MCF 10A (cell line): ENCODE measurements around the gene TTC21A. TPM values are rescaled to one million over a fixed set of nuclear protein-coding genes. Genes with fewer than 3 reads are reported as not detected.
A peak's percentile ranks its signal among the peaks of the same experiment; 100 is the strongest.

ENCODE experiments used
- BruUV-seq: library from RNA; stranded (reverse); fragments of 400-500 nt; replicated peaks from 2 replicates; lab custom pipeline; 2021; lab: Mats Ljungman, UMichigan
- CTCF ChIA-PET: fragments of 300-600 bp; sonication (Branson Sonifier 250); formaldehyde crosslinking; extraction: SDS; loops from one replicate; lab custom pipeline; 2021; ENCODE audit warnings: antibody characterized with exemption, inconsistent platforms; lab: Yijun Ruan, JAX
- POLR2A ChIA-PET: fragments of 300-600, 350-650 bp; sonication (Branson Sonifier 250); formaldehyde crosslinking; extraction: SDS; loops from one replicate; lab custom pipeline; 2020; ENCODE audit warnings: antibody characterized with exemption, inconsistent platforms; lab: Yijun Ruan, JAX
- DNase-seq: peaks from one replicate; pipeline ENCODE4 v3.0.0-alpha.2; 2018; ENCODE audit not compliant: unreplicated experiment
- H3K27ac Mint-ChIP-seq: one replicate; pipeline ENCODE4 v1.8.0; 2022; ENCODE audit warnings: mild to moderate bottlenecking, low read depth, mixed read lengths; ENCODE audit not compliant: unreplicated experiment
- H3K27me3 Mint-ChIP-seq: one replicate; pipeline ENCODE4 v1.8.0; 2022; ENCODE audit warnings: mixed read lengths; ENCODE audit not compliant: insufficient read depth, unreplicated experiment
- H3K36me3 Mint-ChIP-seq: one replicate; pipeline ENCODE4 v1.8.0; 2022; ENCODE audit warnings: mild to moderate bottlenecking, moderate library complexity, mixed read lengths; ENCODE audit not compliant: insufficient read depth, unreplicated experiment
- H3K4me1 Mint-ChIP-seq: one replicate; pipeline ENCODE4 v1.8.0; 2022; ENCODE audit warnings: mixed read lengths; ENCODE audit not compliant: insufficient read depth, unreplicated experiment
- H3K4me3 Mint-ChIP-seq: one replicate; pipeline ENCODE4 v1.8.0; 2022; ENCODE audit warnings: mild to moderate bottlenecking, moderate library complexity, mixed read lengths; ENCODE audit not compliant: unreplicated experiment
- H3K9me3 Mint-ChIP-seq: one replicate; pipeline ENCODE4 v1.8.0; 2022; ENCODE audit warnings: mixed read lengths; ENCODE audit not compliant: unreplicated experiment
- intact Hi-C: fragments of 100-400 bp; cut with micrococcal nuclease; formaldehyde crosslinking; loops from 2 replicates; pipeline ENCODE4 v1.14.1; 2022
- total RNA-seq: library from RNA; stranded (reverse); gene quantifications from 2 replicates; pipeline ENCODE4 v1.2.3, GENCODE V29; 2022
- TF ChIP-seq, protein P1 (sequence below): fragments of 200-600 bp; IDR thresholded peaks from one replicate; pipeline ENCODE4 v1.8.0; 2022; ENCODE audit warnings: antibody characterized with exemption, mild to moderate bottlenecking; ENCODE audit not compliant: unreplicated experiment

TTC21A gene
- total RNA-seq, 1 experiment from 2014 or later: 2.1 TPM

DNA sequence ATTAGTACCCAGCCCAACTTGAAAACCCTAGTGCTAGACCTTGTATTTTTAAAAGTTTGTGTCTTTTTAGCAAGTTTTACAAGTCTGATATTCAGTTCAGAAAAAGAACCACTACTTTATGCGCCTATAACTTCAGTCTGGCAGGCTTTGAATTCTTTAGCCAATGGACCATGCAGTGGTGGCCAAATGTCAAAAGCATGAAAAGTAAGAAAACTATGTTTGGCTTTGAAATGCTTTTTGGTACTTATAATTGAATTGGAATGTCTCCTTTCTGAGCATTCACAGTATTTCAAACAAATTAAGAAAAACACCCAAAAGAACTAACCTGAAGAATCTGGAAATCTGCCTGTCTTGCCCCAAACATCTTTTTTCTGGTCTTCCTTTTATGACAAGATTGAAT is 42.8 kb upstream of the TTC21A start:
- Mint-ChIP-seq H3K4me3 (no peak overlapping the region), H3K27ac (no peak overlapping the region), H3K27me3 (no peaks in the 10 kb centered on the region), H3K4me1 (peaks cover 5% of the 10 kb centered on the region), H3K9me3 (no peaks in the 10 kb centered on the region), H3K36me3 (peaks cover 22% of the 10 kb centered on the region)
- no peak for DNase-seq
- no TSS peak for BruUV-seq
- intact Hi-C loops: no loop called here
- POLR2A ChIA-PET: interaction anchor here (1.2 kb wide), 1 partner anchor 12 kb away, joined by 3 read pairs; no protein-coding TSS in a partner anchor
- TF ChIP-seq, protein P1, sequence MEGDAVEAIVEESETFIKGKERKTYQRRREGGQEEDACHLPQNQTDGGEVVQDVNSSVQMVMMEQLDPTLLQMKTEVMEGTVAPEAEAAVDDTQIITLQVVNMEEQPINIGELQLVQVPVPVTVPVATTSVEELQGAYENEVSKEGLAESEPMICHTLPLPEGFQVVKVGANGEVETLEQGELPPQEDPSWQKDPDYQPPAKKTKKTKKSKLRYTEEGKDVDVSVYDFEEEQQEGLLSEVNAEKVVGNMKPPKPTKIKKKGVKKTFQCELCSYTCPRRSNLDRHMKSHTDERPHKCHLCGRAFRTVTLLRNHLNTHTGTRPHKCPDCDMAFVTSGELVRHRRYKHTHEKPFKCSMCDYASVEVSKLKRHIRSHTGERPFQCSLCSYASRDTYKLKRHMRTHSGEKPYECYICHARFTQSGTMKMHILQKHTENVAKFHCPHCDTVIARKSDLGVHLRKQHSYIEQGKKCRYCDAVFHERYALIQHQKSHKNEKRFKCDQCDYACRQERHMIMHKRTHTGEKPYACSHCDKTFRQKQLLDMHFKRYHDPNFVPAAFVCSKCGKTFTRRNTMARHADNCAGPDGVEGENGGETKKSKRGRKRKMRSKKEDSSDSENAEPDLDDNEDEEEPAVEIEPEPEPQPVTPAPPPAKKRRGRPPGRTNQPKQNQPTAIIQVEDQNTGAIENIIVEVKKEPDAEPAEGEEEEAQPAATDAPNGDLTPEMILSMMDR: no peak
- CTCF ChIA-PET: interaction anchor here (0.6 to 1.4 kb wide), 3 partner anchors 14 to 228 kb away, joined by 3 to 5 read pairs (median 5); no protein-coding TSS in a partner anchor

DNA sequence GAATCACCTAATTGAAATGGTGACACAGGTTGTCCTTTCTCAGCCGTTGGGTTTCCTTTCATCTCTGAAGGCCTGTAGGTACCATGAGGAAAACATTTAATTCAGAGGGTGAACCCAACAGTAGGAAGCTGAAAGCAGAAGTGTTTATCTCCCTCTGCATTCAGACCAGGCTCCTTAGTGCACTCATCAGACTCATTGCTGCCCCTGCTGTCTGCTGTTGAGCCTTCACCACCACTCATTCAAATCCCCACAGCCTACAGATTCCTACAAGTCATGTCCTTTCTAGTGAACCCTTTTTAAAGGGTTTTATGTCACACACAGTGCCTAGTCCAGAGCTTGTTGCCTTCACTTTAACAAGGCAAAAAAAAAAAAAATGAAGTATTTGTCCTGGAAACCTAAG is 42.3 kb upstream of the TTC21A start:
- Mint-ChIP-seq H3K4me1 (peaks cover 5% of the 10 kb centered on the region), H3K36me3 (peaks cover 26% of the 10 kb centered on the region), H3K4me3 (no peak overlapping the region), H3K9me3 (no peaks in the 10 kb centered on the region), H3K27me3 (no peaks in the 10 kb centered on the region), H3K27ac (no peak overlapping the region)
- DNase-seq: peak; percentile 20
- ChIA-PET POLR2A (interaction anchor here (1.2 to 1.5 kb wide), 2 partner anchors 11 to 13 kb away, joined by 3 read pairs; partner anchors contain the start of genes SCN11A and WDR48), CTCF (interaction anchor here (0.6 to 1.4 kb wide), 6 partner anchors 15 to 227 kb away, joined by 3 to 5 read pairs (median 4); no protein-coding TSS in a partner anchor)
- BruUV-seq: no TSS peak
- TF ChIP-seq, protein P1: peak; percentile 24
- intact Hi-C loops: no loop called here

DNA sequence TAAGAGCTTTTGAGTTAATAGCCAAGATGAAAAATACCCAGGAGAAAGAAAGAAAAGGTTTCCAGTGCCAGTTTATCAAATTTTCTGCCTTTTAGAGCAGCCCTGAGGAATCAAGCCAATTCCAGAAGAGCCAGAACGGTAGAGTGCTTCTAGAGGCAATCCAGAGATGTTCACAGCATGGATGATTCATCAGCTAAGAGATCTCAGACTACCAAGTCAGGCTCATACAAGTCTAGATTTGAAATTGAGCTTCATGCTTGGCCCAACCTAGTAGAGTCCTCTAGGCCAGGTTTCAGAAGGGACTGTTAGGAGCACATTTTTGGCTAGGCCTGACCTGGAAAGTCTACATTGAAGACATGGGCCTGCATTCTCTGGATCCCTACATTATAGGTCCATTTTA is 40.2 kb upstream of the TTC21A start:
- TF ChIP-seq, protein P1: no peak
- H3K4me1 Mint-ChIP-seq: peaks cover 5% of the 10 kb centered on the region
- peak; percentile 14 for DNase-seq
- ChIA-PET POLR2A (interaction anchor here (0.6 to 0.8 kb wide), 2 partner anchors 11 to 571 kb away, joined by 3 read pairs; no protein-coding TSS in a partner anchor), CTCF (interaction anchor here (0.5 to 1.2 kb wide), 10 partner anchors 12 to 571 kb away, joined by 3 to 9 read pairs (median 3); no protein-coding TSS in a partner anchor)
- H3K36me3 Mint-ChIP-seq: peaks cover 27% of the 10 kb centered on the region
- no peaks in the 10 kb centered on the region for H3K9me3 Mint-ChIP-seq
- no peak overlapping the region for H3K27ac Mint-ChIP-seq
- H3K27me3 Mint-ChIP-seq: no peaks in the 10 kb centered on the region
- H3K4me3 Mint-ChIP-seq: no peak overlapping the region
- intact Hi-C loops: no loop called here
- BruUV-seq: no TSS peak

DNA sequence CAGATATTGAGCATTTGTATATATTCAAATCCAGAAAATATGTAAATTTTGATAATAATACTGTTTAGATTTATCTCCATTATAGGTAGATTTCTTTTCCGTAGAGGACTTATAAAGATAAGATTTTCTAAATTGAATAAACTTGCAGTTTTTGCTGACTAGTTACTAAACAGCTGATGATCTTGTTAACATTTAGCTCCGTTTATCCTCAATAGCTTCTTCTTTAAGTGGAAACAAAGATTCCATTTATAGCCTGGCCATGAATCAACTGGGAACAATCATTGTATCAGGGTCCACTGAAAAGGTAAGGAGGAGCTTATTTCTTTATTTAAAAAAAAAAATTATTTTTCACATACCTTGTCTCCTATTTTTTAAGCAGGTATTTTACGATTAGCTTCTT is 38.9 kb upstream of the TTC21A start:
- Mint-ChIP-seq H3K27me3 (no peaks in the 10 kb centered on the region), H3K36me3 (peaks cover 27% of the 10 kb centered on the region), H3K27ac (no peak overlapping the region), H3K9me3 (no peaks in the 10 kb centered on the region), H3K4me3 (no peak overlapping the region), H3K4me1 (peaks cover 5% of the 10 kb centered on the region)
- ChIA-PET CTCF (interaction anchor here (1.3 to 2.2 kb wide), 2 partner anchors 20 to 220 kb away, joined by 4 to 9 read pairs; no protein-coding TSS in a partner anchor), POLR2A (interaction anchor here (0.7 kb wide), 1 partner anchor 41 kb away, joined by 3 read pairs; no protein-coding TSS in a partner anchor)
- no peak for DNase-seq
- intact Hi-C loops: no loop called here
- TF ChIP-seq, protein P1: no peak
- BruUV-seq: no TSS peak
